BLaER1 (cell line): Measurements from ENCODE around the gene RHOV.

ENCODE experiments used
- H3K27ac ChIP-seq: shearing (Covaris generic); formaldehyde crosslinking; 2 replicates; pipeline ENCODE4 v1.8.1; 2022
- H3K27me3 ChIP-seq: shearing (Covaris generic); formaldehyde crosslinking; 2 replicates; pipeline ENCODE4 v1.8.1; 2022
- H3K36me3 ChIP-seq: shearing (Covaris generic); formaldehyde crosslinking; 2 replicates; pipeline ENCODE4 v1.8.1; 2022
- H3K4me1 ChIP-seq: shearing (Covaris generic); formaldehyde crosslinking; 2 replicates; pipeline ENCODE4 v1.8.1; 2022
- H3K4me2 ChIP-seq: shearing (Covaris generic); formaldehyde crosslinking; 2 replicates; pipeline ENCODE4 v1.8.1; 2022
- H3K4me3 ChIP-seq: shearing (Covaris generic); formaldehyde crosslinking; 2 replicates; pipeline ENCODE4 v1.8.1; 2022
- H3K9ac ChIP-seq: shearing (Covaris generic); formaldehyde crosslinking; 2 replicates; pipeline ENCODE4 v1.8.1; 2022
- H3K9me3 ChIP-seq: shearing (Covaris generic); formaldehyde crosslinking; 2 replicates; pipeline ENCODE4 v1.8.1; 2022
- H4K20me1 ChIP-seq: shearing (Covaris generic); formaldehyde crosslinking; 2 replicates; pipeline ENCODE4 v1.8.1; 2022
- Cebpa-rat ChIP-seq: shearing (Covaris generic); IDR thresholded peaks from 2 replicates; pipeline ENCODE4 v1.8.1; 2022

The RHOV gene

GRCh38 chr15:40904552-40905201, 30.6 kb upstream of the RHOV start:
- no peak for TF ChIP-seq Cebpa-rat
- no peaks in the 10 kb centered on the region for H3K27me3 ChIP-seq
- H3K27ac ChIP-seq, result peak overlapping the region; percentile 95
- H3K4me1 ChIP-seq, result peaks cover 97% of the 10 kb centered on the region
- H3K36me3 ChIP-seq, result peaks cover 47% of the 10 kb centered on the region
- H3K9ac ChIP-seq, result peak overlapping the region; percentile 77
- H3K9me3 ChIP-seq, result no peaks in the 10 kb centered on the region
- peak overlapping the region; percentile 93 for H3K4me2 ChIP-seq
- H3K4me3 ChIP-seq, result 0 out of 2 replicates have a peak overlapping the region, but pooled peaks have one; percentile 8
- H4K20me1 ChIP-seq, result peaks cover 44% of the 10 kb centered on the region

DNA sequence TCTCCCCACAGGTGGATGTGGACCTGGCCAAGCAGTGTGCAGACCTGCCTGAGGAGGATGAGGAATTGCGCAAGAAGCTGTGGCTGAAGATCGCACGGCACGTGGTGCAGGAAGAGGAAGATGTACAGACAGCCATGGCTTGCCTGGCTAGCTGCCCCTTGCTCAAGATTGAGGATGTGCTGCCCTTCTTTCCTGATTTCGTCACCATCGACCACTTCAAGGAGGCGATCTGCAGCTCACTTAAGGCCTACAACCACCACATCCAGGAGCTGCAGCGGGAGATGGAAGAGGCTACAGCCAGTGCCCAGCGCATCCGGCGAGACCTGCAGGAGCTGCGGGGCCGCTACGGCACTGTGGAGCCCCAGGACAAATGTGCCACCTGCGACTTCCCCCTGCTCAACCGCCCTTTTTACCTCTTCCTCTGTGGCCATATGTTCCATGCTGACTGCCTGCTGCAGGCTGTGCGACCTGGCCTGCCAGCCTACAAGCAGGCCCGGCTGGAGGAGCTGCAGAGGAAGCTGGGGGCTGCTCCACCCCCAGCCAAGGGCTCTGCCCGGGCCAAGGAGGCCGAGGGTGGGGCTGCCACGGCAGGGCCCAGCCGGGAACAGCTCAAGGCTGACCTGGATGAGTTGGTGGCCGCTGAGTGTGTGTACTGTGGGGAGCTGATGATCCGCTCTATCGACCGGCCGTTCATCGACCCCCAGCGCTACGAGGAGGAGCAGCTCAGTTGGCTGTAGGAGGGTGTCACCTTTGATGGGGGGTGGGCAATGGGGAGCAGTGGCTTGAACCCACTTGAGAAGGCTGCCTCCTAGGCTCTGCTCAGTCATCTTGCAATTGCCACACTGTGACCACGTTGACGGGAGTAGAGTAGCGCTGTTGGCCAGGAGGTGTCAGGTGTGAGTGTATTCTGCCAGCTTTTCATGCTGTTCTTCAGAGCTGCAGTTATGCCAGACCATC, 28.8 kb upstream of the RHOV start:
- Histone ChIP-seq H3K4me2 (peak overlapping the region; percentile 93), H3K4me1 (peaks cover 84% of the 10 kb centered on the region), H3K27me3 (no peaks in the 10 kb centered on the region), H4K20me1 (peaks cover 46% of the 10 kb centered on the region), H3K27ac (peak overlapping the region; percentile 92), H3K9ac (peak overlapping the region; percentile 78), H3K36me3 (peaks cover 65% of the 10 kb centered on the region), H3K4me3 (peak overlapping the region; percentile 53), H3K9me3 (no peaks in the 10 kb centered on the region)
- TF ChIP-seq Cebpa-rat, result peak; percentile 99

- Histone ChIP-seq H3K4me3 (no peak overlapping the region), H3K36me3 (peaks cover 84% of the 10 kb centered on the region)
Observed at GRCh38 chr15:40901053-40901443, 27.0 kb upstream of the RHOV start.

GRCh38 chr15:40900256-40901052, 26.4 kb upstream of the RHOV start:
- Histone ChIP-seq H3K9ac (0 out of 2 replicates have a peak overlapping the region, but pooled peaks have one; percentile 22), H3K4me3 (no peak overlapping the region), H3K9me3 (no peaks in the 10 kb centered on the region), H3K27ac (peak overlapping the region; percentile 25; the same call in 1 of the 2 replicates), H3K36me3 (peaks cover 88% of the 10 kb centered on the region), H3K4me2 (peak overlapping the region; percentile 4; the same call in 1 of the 2 replicates), H3K4me1 (peaks cover 74% of the 10 kb centered on the region), H4K20me1 (peaks cover 57% of the 10 kb centered on the region), H3K27me3 (no peaks in the 10 kb centered on the region)
- no peak for TF ChIP-seq Cebpa-rat

More at GRCh38 chr15:40901053-40901443, 27.0 kb upstream of the RHOV start:
- no peaks in the 10 kb centered on the region for H3K9me3 ChIP-seq
- H3K27me3 ChIP-seq, result no peaks in the 10 kb centered on the region
- peaks cover 74% of the 10 kb centered on the region for H3K4me1 ChIP-seq
- peaks cover 51% of the 10 kb centered on the region for H4K20me1 ChIP-seq
- no peak for TF ChIP-seq Cebpa-rat
- peak overlapping the region; percentile 93; the same call in 1 of the 2 replicates for H3K4me2 ChIP-seq
- no peak overlapping the region for H3K27ac ChIP-seq
- no peak overlapping the region for H3K9ac ChIP-seq

- Histone ChIP-seq H3K27me3 (no peaks in the 10 kb centered on the region), H4K20me1 (peaks cover 59% of the 10 kb centered on the region), H3K27ac (peak overlapping the region; percentile 25; the same call in 1 of the 2 replicates), H3K4me1 (peaks cover 70% of the 10 kb centered on the region), H3K4me2 (no peak overlapping the region), H3K36me3 (peaks cover 84% of the 10 kb centered on the region), H3K4me3 (no peak overlapping the region), H3K9ac (0 out of 2 replicates have a peak overlapping the region, but pooled peaks have one; percentile 22), H3K9me3 (no peaks in the 10 kb centered on the region)
- no peak for TF ChIP-seq Cebpa-rat
Observed at GRCh38 chr15:40899536-40900207, 25.6 kb upstream of the RHOV start.

GRCh38 chr15:40894681-40895448, 20.8 kb upstream of the RHOV start:
- Histone ChIP-seq H3K9ac (peak overlapping the region; percentile 86), H3K27me3 (no peaks in the 10 kb centered on the region), H4K20me1 (peaks cover 21% of the 10 kb centered on the region), H3K4me2 (peak overlapping the region; percentile 91), H3K9me3 (no peaks in the 10 kb centered on the region), H3K4me3 (peak overlapping the region; percentile 87), H3K36me3 (peaks cover 42% of the 10 kb centered on the region), H3K27ac (peak overlapping the region; percentile 80), H3K4me1 (peaks cover 42% of the 10 kb centered on the region)
- TF ChIP-seq Cebpa-rat, result no peak

GRCh38 chr15:40893733-40894680, 20.0 kb upstream of the RHOV start, which contains the start of gene VPS18:
VPS18 (plus strand) TSS chr15:40894450; CDS start chr15:40894769, 319 bp downstream.
- Histone ChIP-seq H3K4me1 (peaks cover 35% of the 10 kb centered on the region), H3K36me3 (peaks cover 34% of the 10 kb centered on the region), H3K9me3 (no peaks in the 10 kb centered on the region), H4K20me1 (peaks cover 16% of the 10 kb centered on the region), H3K27ac (peak within 1 kb of the TSS; percentile 80), H3K9ac (peak within 1 kb of the TSS; percentile 86), H3K4me2 (peak within 1 kb of the TSS; percentile 91), H3K4me3 (peak within 1 kb of the TSS; percentile 87), H3K27me3 (no peaks in the 10 kb centered on the region)
- no peak for TF ChIP-seq Cebpa-rat
